ENCODE measurements around the gene ETFBKMT. TPM values are rescaled to one million over a fixed set of nuclear protein-coding genes. Genes with fewer than 3 reads are reported as not detected.

The ETFBKMT gene
- total RNA-seq = 2.3 and 2.4 TPM in 2 replicates

GRCh38 chr12:31659087-31659942 is at the start of gene ETFBKMT:
TSS of gene ETFBKMT (plus strand) at chr12:31659688. CDS start at chr12:31661954, 2,266 bp downstream.

Other genes starting within 250 kb of the ETFBKMT start
- 16.5 and 20.6 TPM in 2 replicates for gene DENND5B, start 68.6 kb upstream of the ETFBKMT start, total RNA-seq
- 13.1 and 17.8 TPM in 2 replicates for gene AMN1, start 69.3 kb downstream of the ETFBKMT start, total RNA-seq